CD4-positive, alpha-beta T cell treated with Interleukin-21 for 1 hour (primary cell): ENCODE results near the gene RGS6.

Experiments
- DNase-seq: peaks from one replicate; pipeline ENCODE4 v3.0.0-alpha.2; 2020

RGS6 gene

DNA sequence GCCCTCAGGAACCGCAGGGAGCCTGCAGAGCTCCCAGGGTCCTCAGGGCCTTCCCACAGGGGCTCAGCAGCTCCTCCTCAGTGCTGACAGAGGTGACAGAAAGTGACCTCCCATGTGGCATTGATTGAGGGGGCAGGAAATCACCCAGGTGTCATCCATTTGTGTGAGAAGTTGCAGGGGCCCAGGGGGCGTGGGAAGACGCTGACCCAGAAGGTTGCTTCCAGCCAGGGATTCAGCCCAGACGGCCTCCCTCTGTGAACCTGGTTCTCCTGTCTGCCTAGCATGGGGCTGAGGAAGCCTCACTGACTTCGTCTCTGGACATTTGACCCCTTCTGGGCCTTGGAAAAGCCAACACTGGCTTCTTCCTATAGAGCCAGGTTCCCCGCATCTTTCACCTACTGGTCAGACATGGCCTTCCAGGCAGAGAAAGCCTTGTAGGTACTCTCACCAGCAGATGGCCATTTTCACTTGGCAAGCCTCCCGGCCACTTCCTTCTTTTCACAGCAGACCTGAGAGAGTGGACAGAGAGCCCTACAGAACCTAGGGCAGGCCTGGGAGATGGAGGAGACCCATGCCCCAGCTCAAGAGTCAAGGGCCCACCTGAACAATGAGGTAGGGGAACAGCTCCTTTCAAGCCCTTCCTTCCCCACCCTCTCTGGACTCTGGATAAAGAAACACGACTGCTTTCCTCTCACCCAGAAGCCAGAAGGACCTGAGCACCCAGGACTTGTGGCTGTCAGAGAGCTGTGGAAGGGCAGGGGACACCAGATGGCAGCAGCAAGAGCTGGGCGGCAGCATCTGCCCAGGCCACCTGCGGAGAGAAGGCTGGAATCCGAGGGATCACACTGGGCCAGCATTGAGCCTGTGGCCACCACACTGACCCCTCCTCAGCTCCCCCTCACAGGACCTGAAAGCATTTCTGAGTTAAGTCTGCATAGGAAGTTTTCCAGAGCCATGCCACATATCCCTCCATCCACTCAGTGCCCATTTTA is 583.8 kb downstream of the RGS6 start:
- no peak for DNase-seq

DNA sequence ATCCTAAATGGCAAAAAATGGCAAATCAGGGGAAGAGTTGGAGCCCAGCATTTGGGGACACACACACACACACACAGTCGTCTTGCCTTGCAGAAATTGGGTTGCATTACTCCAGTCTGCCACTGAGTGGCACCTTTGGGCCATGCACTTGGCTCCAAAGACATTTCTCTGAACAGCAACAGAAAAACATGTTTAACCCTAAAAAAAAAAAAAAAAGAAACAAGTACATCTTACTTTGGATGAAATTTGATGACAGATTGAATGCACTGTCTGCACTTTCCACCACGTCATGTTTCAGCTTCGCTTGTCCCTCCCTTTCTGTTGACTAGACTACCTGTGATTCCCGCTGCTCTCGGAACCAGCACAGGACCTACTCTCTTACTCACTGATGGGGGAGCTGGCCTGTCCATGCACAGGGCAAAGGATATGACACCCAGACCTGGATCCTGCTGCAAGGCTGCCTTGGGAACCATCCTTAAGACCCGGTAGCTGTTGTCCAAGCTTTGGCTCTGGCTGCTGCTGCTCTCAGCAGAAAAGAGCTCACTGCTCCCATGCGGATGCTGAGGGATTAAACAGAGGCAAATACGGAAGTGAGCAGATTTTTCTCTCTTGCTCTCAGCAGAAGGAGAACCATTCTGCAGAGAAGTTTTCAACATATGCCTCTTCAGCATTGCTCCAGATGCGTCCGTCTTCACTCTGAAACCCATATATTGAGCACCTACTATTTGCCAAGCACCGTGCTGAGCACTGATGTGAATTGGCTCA is 584.9 kb downstream of the RGS6 start:
- DNase-seq, result peak; percentile 81

DNA sequence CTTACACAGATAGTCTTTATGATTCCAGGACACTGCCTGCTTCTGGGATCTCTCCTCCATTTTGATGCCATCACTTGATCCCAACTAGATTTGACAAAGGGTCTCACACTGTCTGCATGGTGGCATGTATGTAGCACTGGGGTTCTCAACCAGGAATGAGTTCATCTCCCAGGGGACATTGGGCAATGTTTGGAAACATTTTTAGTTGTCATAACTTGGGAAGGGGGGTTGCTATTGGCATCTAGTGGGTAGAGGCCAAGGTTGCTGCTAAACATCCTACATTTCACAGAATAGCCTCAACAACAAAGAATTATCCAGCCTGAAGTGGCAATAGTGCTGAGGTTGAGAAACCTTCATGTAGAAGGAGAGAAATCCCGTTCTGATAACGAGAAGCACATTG is 585.5 kb downstream of the RGS6 start:
- no peak for DNase-seq

DNA sequence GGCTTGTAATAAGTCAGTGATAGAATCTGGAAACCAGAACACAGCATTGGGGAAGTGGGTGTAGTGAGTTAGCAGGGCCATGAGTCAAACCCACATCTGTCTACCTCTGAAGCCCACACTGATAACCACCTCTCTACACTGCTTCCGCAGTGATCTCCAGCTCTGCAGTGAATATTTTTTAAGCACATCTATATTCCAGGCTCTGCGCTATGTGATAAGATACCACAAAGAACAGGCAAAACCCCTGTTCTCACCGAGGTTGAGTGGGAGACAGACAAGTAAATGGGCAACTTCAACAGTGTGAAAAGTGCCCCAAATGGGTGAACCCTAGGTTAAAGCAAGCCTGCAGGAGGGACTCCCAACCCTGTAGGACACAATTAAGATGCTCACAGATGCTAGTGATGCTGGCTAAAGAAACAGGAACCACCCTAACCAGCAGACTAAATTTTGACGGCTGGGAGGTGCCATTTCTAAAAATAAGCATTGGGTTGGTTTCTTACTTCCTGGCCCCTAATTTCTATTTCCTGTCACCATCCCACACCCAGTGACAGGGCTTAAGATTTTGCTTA is 586.7 kb downstream of the RGS6 start:
- DNase-seq, result peak; percentile 51

DNA sequence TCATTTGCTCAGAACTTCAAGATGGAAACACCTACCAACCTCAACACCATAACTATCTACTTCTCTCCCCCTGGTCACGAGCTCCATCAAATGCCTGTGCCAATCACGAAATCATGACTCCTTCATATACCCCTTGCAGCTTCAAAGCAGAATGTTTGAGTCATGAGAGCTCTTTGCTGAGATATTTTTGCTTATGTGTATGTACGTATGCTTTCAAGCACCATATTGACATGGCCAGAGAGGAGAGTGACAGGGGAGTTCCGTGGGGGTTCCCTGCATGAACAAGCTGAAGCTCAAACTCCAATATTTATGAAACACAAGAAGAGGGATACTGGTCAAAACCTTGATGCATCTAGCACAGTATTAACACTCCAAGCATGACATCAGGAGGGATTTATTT is 587.3 kb downstream of the RGS6 start:
- DNase-seq, result no peak

DNA sequence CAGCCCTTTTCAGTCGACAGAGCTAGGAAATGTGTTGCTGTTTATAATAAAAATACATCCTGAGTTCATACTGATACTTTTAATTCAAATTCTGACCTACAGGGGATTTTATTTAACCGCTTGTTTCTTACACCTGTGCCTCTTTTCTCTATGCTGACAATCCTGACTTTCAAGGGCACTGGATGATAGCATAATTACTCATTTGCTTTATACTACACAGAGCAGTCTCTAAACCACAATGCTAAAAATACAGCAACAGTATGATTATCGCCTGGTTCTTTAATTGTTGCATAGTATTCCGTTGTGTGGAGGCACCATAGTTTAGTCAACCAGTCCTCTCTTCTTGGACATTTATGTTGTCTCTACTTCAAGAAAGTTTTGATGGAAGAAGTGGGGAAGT is 588.8 kb downstream of the RGS6 start:
- DNase-seq, result no peak

DNA sequence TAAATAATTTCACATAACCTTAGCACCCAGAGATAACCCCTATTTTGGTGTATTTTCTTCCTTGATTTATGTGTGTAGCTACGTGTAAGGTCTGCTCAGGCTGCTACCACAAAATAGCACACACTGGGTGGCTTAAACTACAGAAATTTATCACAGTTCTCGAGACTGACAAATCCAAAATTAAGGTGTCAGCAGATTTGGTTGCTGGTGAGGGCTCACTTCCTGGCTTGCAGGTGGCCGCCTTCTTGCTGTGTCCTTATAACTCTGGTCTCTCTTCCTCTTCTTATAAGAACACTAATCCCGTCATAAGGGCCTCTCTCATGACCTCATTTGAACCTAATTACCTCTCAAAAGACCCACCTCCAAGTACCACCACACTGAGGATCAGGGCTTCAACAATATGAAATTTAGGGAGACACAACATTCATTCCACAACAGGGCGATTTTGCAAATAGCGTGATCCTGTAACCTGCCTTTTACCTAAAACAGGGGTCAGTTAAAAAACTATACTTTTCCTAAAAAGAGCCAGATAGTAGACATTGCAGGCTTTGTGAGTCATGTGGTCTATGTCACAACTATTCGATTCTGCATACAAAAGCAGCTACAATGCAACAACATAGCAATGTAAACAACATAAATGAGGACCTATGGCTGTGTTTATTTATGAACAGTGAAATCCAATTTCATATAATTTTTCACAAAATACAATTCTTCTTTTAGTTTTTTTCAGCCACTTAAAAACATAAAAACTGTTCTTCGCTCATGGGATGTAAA is 589.9 kb downstream of the RGS6 start:
- no peak for DNase-seq

DNA sequence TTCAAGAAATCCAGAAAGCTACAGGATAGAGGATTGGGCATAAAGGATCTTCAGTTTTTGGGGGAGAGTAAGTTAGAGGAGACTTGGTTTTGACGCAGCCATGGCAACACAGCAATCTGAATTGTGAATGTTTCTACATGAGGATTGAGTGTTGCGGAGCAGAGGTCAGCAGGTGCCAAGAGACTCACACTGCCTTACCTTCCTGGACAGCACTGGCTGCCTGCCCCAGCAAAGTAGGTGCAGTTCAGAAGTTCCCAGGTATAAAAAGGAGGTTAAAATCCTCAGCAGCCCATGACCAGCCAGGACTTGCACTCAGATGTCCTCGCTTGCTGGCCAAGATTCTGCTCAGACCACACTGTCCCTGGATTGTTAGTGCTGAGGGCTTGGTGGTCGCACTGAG is 590.6 kb downstream of the RGS6 start:
- no peak for DNase-seq

DNA sequence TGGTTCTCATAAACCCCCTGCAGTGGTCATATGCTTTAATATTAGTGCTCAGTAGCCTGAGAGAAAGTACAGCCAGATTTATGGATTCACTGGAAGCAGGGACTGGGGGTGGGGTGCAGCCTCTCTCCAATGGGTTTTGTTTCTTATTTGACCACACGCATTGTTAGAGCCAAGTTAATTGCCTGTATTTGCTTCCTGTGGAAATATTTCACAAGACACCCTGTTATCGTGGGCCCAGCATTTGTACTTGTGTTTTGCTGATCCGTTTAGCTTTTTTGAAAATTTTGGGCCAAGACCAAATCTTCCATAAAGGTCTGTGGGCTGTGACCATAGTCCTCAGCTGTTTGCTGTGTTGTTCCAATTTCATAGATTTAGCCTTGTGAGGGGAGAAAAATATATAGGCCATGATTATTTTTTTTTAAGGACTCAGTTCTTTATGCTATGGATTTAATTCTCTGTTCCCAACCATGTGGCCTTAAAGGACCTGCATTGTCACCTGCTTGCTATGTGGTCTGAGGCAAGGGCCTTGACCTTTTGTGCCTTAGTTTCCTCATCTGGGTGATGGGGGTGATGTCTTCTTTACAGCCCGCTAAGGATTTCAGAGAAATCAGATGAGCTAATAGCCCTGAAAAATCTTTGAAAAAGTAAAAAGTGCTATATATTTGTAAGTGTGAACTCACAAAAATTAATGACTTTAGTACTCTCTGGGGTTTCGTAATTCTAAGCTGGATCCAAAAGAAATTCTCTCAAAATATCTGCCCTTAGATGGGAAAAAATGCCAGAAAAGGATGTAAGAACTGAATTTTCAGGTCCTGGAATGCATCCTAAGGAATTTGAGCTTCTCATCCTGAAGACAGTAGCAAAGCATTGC is 591.4 kb downstream of the RGS6 start:
- no peak for DNase-seq

DNA sequence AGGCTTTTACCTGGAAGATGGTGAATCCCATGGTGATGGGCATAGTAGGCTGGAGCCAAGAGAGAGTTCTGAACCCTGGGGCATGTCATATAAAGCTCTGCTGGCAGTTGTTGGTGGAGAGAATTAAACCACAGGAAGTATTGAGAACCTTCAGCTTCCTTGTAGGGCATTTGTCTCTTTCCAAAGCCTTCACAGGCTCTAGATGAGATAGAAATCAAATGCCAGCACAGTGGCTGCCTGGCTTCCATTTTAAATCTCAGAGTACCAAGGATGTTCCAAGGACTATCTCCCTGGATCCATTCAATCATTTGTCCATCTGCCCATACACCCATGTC is 592.0 kb downstream of the RGS6 start:
- DNase-seq, result no peak

DNA sequence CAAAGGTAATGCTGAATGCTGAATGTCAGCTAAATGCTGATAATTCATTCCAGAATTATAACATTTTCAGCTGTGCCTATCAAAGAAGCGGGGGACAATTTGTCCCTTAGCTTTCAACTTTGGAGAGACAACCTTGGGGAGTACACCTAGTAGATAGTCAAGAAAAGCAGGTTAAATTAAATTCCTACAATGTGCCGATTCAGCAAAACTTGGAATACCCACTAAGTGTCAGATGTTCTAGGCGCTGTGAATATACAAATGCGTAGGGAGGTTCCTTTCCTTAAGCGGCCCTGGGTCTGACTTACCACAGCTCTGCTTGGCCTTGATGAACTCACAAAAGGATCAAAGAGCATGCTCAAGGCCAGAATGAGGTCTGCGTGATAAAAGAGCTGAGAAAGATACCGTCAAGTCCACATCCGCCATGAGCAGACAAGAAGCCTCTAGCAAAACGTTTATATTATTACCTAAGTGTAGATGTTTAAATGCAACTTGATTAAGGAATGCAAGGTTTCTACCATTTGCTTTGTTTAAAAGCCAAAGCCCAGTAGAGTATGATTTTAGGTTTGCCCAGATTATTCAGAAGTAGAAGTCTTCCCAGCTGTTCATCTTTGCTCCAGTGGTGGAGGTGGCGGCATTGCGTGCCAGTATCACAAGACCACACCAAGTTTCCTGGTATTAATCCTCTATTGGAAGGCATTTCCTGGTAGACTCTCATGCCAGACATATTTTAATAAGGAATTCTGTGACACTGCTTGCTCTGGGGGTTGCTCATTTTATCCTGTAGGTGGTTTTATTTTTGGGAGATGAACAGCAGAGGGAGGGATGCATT is 593.1 kb downstream of the RGS6 start:
- no peak for DNase-seq

DNA sequence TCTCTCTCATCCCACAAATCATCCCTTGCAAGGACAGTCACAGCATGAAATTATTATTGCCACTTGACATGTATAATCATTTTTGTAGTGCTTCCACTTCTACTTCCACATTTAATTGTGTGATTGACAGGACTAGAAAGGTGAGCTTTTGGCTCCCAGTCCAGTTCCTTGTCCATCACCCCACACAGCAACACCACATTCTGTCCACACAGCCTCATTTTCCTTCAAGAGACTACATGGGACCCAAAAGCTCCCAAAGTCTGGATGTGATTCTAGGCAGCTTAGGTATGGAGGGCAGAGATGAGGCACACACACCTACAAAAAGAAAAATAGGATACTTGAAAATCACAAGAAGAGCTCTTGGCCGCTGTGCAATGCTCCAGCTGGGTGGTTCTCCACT is 595.4 kb downstream of the RGS6 start:
- DNase-seq, result no peak

DNA sequence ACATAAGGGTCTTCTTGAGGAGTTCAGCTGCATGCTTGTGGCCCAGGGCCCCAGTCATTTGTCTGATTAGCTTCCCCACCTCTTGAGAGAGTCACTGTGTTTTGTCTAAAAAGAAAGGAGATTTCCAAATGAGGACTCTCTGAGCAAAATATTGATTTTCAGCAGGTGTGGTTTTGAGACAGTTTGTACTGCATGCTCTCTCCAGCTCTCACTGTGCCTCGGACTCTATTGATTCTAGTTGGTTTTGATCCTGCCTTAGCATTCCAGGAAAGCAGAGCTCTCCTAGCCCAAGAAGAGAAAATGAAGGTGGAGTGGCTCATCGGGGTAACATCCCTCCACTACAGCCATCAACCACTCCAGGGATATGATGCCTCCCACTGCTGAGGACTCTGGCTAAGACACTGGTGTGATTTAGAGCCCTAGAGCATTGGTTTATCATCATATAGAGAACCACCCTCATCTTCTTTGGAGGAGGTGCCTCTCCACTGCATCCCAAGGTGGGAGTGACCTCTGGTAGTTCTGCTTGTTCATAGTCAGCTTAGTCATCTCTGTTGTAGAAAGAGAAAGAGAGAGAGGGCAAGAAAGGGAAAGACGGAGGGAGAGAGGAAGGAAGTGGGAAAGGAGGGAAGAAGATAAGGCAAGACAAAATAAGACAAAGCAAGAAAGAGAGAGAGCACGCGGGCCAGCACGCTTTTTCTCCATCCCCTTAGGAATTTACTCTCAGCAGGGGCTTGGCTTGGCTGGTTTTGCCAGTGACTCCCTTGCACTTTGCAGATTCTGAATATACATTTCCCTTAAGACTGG is 596.0 kb downstream of the RGS6 start:
- no peak for DNase-seq

DNA sequence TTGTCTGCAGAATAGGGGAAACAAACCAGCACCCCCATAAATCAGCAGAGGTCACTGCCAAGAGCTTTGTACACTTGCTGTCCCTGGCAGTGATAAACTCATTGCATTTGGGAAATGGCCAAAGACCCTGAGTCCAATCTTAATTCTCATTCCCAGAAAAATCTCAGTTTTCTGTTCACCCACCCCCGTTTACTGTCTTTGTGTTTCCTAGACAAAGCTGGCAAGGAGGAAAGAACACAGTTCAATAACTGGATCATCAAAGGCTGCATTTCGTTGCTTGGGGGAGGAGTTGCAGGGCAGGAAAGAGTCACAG is 596.6 kb downstream of the RGS6 start:
- no peak for DNase-seq

DNA sequence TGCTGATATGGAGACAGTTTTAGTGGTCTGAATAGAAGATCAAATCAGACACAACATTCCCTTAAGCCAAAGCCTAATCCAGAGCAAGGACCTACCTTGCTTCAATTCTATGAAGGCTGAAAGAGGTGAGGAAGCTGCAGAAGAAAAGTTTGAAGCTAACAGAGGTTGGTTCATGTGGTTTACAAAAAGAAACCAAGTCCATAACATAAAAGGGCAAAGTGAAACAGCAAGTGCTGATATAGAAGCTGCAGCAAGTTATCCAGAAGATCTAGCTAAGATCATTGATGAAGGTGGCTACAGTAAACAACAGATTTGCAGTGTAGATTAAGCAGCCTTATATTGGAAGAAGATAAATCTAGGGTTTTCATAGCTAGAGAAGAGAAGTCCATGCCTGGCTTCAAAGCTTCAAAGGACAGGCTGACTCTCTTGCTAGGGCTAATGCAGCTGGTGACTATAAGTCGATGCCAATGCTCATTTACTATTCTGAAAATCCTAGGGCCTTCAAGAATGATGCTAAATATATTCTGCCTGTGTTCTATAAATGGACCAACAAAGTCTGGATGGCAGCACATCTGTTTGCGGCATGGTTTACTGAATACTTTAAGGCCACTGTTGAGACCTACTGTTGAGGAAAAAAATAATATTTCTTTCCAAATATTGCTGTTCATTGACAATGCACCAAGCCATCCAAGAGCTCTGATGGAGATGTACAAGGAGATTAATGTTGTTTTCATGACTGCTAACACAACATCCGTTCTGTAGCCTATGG is 600.6 kb downstream of the RGS6 start:
- DNase-seq, result peak; percentile 20

DNA sequence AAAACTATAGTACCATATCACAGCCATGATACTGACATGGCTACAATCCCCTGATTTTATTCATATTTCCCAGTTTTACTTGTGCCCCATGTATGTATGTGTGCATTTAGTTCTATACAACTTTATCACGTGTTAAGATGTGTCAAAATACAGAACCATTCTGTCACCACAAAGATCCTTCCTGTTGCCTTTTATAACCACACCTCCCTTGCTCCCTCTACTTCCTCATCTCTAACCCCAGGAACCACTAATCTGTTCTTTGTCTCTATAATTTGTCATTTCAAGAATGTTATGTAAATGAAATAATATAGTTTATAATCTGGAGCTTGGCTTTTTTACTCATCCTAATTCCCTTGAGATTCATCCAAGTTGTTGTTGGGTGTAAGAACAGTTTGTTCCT is 603.3 kb downstream of the RGS6 start:
- DNase-seq, result peak; percentile 40

DNA sequence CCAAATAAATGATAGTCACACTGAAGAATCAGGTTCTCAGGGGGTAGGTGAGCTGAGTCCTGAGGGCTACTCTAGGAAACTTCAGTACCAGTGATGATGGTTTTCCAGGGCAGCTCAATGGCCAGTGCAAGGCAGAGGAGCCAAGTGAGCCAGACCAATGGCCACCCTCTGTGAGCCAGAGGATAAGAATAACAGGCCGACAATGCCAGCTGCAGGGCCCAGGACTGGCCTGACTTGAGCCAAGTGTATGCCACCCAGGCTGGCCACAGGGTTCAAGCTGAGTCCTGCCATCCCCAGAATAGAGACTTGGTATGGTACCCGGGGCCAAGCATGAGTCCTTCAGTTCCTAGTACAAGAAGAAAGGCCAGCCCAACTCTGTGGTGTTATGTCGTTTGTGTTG is 606.2 kb downstream of the RGS6 start:
- DNase-seq, result no peak

DNA sequence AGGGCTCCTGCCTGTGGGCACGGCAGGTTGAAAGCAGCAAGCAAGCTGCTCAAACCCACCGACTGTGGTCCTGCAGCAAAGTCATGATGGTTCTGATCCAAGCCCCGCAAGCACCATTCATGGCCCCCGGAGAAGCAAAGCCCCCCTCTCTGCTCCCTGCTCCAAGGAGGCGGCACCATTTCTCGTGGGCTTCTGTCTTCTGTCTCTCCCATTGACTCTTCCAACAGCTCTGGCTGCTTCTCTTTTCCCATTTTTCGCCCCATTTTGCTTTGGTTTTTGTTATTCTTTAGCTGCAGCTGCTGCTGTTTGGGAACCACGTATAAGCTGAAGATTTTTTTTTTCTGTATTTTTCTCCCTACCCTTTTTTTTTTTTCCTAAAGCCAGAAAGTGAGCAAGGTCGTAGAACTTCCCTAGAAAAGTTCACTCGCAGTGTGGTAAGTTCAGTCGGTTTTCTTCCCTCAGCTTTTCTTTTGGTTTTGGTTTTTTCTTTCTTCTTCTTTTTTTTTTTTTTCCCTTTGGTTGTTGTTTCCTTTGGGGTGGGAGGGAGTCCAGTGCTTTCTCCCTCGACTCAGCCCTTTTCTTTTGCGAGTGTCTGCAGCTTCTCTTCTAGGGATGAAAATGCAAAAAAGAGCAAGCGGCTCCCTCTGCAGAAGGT is 607.6 kb downstream of the RGS6 start:
- DNase-seq, result no peak

DNA sequence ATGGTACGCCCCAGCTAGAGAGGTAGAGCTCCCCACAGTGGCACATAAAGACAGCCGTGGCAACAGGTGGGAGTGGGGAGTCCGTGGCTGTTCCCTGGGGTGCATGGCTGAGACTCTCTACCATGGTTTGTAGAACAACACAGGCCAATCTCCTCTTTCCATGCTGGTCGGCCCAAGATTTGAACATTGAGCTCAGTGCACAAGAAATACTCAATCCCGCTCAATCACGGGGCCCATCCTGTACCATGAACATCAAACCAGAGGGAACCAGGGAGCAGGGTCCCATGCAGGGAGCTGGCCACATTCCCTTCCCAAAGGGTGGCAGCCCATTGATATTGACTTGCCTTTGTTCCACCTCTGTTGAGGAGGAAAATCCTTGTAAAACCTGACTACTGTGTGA is 608.6 kb downstream of the RGS6 start:
- no peak for DNase-seq
